Measurements from ENCODE around the gene HNRNPF.

DNA sequence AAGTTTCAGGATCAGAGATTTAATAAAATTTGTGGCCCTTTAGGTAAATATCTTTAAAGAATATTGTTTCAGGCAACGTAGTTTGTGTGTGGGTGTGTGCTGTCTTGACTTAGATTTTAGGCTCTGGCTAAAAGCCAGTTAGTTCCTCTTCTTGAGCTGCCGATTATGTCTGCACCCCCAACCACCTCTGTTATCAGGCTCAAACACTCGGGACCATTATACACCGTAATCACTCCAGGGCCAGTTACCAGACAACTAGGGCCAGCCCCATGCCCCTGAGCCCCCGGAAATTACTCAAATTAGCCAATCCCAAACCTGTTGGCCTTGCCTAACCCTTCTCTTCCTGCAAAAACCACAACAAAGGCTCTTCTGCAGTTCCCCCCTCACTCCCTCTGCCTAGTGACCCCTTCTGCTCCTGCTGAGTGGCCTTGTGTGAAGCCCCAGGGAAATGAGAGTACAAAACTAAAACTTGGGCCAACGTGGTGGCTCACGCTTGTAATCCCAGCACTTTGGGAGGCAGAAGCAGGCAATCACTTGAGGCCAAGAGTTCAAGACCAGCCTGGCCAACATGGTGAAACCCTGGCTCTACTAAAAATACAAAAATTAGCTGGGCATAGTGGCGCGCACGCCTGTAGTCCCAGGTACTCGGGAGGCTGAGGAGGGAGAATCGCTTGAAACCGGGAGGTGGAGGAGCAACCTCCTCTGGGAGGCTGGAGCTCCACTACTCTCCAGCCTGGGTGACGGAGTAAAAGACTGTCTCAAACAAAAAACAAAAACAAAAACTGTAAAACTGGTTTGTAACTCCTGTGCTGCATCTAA lies 9.2 kb upstream of the HNRNPF start:
- TF ChIP-seq, protein P1, sequence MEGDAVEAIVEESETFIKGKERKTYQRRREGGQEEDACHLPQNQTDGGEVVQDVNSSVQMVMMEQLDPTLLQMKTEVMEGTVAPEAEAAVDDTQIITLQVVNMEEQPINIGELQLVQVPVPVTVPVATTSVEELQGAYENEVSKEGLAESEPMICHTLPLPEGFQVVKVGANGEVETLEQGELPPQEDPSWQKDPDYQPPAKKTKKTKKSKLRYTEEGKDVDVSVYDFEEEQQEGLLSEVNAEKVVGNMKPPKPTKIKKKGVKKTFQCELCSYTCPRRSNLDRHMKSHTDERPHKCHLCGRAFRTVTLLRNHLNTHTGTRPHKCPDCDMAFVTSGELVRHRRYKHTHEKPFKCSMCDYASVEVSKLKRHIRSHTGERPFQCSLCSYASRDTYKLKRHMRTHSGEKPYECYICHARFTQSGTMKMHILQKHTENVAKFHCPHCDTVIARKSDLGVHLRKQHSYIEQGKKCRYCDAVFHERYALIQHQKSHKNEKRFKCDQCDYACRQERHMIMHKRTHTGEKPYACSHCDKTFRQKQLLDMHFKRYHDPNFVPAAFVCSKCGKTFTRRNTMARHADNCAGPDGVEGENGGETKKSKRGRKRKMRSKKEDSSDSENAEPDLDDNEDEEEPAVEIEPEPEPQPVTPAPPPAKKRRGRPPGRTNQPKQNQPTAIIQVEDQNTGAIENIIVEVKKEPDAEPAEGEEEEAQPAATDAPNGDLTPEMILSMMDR (IDR thresholded peaks at IDR 0.05): no peak
- no peak for TF ChIP-seq EZH2 (IDR thresholded peaks at IDR 0.05)
- no peak for TF ChIP-seq EZH2phosphoT487 (IDR thresholded peaks at IDR 0.05)

Measured in neural progenitor cell (in vitro differentiated cells).